SK-N-SH (cell line): ENCODE measurements around the gene PRPF6. TPM values are rescaled to one million over a fixed set of nuclear protein-coding genes. Genes with fewer than 3 reads are reported as not detected.
A peak's percentile ranks its signal among the peaks of the same experiment; 100 is the strongest.

Experiments used
- CTCF ChIA-PET: fragments of 300-600, 350-600 bp; formaldehyde crosslinking; extraction: SDS; loops from one replicate; lab custom pipeline; 2021; lab: Yijun Ruan, JAX
- POLR2A ChIA-PET: fragments of 350-600 bp; sonication (Branson Sonifier 250); formaldehyde crosslinking; extraction: SDS; loops from one replicate; lab custom pipeline; 2020; ENCODE audit warnings: antibody characterized with exemption, inconsistent platforms; lab: Yijun Ruan, JAX
- DNase-seq: peaks from one replicate; pipeline ENCODE4 v3.0.0; 2012
- H2AFZ ChIP-seq: fragments of 200-600 bp; sonication (generic); 2 replicates; pipeline ENCODE4 v1.8.1; 2016; ENCODE audit warnings: antibody characterized with exemption, mild to moderate bottlenecking, low read depth
- H3F3A ChIP-seq: fragments of 200-600 bp; sonication (generic); replicated peaks from 2 replicates; pipeline ENCODE3; 2016; ENCODE audit warnings: antibody characterized with exemption, mild to moderate bottlenecking; ENCODE audit not compliant: insufficient read depth
- H3K27ac ChIP-seq, 2 experiments: fragments of 200-500 bp in 1 of 2; fragments of 200-600 bp in 1 of 2; sonication (Bioruptor generic) in 1 of 2; sonication (generic), shearing (Covaris generic) in 1 of 2; 2 replicates each; pipeline versions ENCODE4 v1.5.1 to v1.6.1; 2014 to 2016; ENCODE audit warnings: low read depth in 2 of 2, inconsistent platforms in 1 of 2, low read length in 1 of 2, mild to moderate bottlenecking in 1 of 2, mixed read lengths in 1 of 2
- H3K27me3 ChIP-seq: fragments of 200-600 bp; sonication (generic), shearing (Covaris generic); 2 replicates; pipeline ENCODE4 v1.6.1; 2016; ENCODE audit warnings: mixed run types; ENCODE audit not compliant: insufficient read depth
- H3K36me3 ChIP-seq, 2 experiments: fragments of 200-500 bp in 1 of 2; fragments of 200-600 bp in 1 of 2; sonication (Bioruptor generic) in 1 of 2; sonication (generic) in 1 of 2; replicated peaks in 1 of 2; 2 replicates each; pipeline versions ENCODE3 to v1.5.1; 2014 to 2016; ENCODE audit warnings: low read length in 1 of 2, mild to moderate bottlenecking in 1 of 2; ENCODE audit not compliant: insufficient read depth in 2 of 2, control insufficient read depth in 1 of 2
- H3K4me1 ChIP-seq, 2 experiments: fragments of 200-500 bp in 1 of 2; fragments of 200-600 bp in 1 of 2; sonication (Bioruptor generic) in 1 of 2; sonication (generic), shearing (Covaris generic) in 1 of 2; 2 replicates each; pipeline versions ENCODE4 v1.5.1 to v1.6.1; 2014 to 2016; ENCODE audit warnings: low read depth in 1 of 2, low read length in 1 of 2, mixed run types in 1 of 2; ENCODE audit not compliant: insufficient read depth in 2 of 2, control insufficient read depth in 1 of 2
- H3K4me2 ChIP-seq: fragments of 200-600 bp; sonication (generic), shearing (Covaris generic); 2 replicates; pipeline ENCODE4 v1.6.1; 2017; ENCODE audit warnings: mixed run types
- H3K4me3 ChIP-seq, 2 experiments: fragments of 200-500 bp in 1 of 2; fragments of 200-600 bp in 1 of 2; sonication (Bioruptor generic) in 1 of 2; sonication (generic), shearing (Covaris generic) in 1 of 2; 2 replicates each; pipeline versions ENCODE4 v1.5.1 to v1.8.1; 2014 to 2016; ENCODE audit warnings: low read depth in 2 of 2, inconsistent platforms in 1 of 2, low read length in 1 of 2, mild to moderate bottlenecking in 1 of 2, mixed read lengths in 1 of 2, moderate library complexity in 1 of 2
- H3K79me2 ChIP-seq: fragments of 200-600 bp; sonication (generic); 2 replicates; pipeline ENCODE4 v1.8.1; 2017; ENCODE audit warnings: mild to moderate bottlenecking; ENCODE audit not compliant: insufficient read depth
- H3K9ac ChIP-seq: fragments of 200-600 bp; sonication (generic); 2 replicates; pipeline ENCODE4 v1.6.1; 2017; ENCODE audit warnings: mixed run types
- H3K9me2 ChIP-seq: fragments of 200-600 bp; sonication (generic); 2 replicates; pipeline ENCODE4 v1.6.1; 2017; ENCODE audit warnings: mixed run types
- H3K9me3 ChIP-seq: fragments of 200-600 bp; sonication (generic); 2 replicates; pipeline ENCODE4 v1.6.1; 2017; ENCODE audit warnings: mixed run types, mild to moderate bottlenecking, moderate library complexity
- H4K20me1 ChIP-seq: fragments of 200-600 bp; sonication (generic); 2 replicates; pipeline ENCODE4 v1.6.1; 2017; ENCODE audit warnings: mild to moderate bottlenecking, mixed run types; ENCODE audit not compliant: insufficient read depth
- CHD2 ChIP-seq: fragments of 150-350 bp; IDR thresholded peaks from 2 replicates; pipeline ENCODE4 v1.6.1; 2018; ENCODE audit warnings: low read length; ENCODE audit not compliant: partially characterized antibody
- ELF1 ChIP-seq: IDR thresholded peaks from 2 replicates; pipeline ENCODE4 v1.4.0; 2012
- EP300 ChIP-seq, 2 experiments: IDR thresholded peaks; 2 replicates each; pipeline versions ENCODE4 v1.4.0 to v1.6.1; 2012; ENCODE audit warnings: borderline replicate concordance in 1 of 2, low read depth in 1 of 2, low read length in 1 of 2
- EZH2phosphoT487 ChIP-seq: fragments of 200-600 bp; sonication (generic); IDR thresholded peaks from 2 replicates; pipeline ENCODE4 v1.6.1; 2017; ENCODE audit warnings: low read depth, mixed run types, mild to moderate bottlenecking, antibody characterized with exemption, moderate library complexity, borderline replicate concordance
- FOSL2 ChIP-seq: IDR thresholded peaks from 2 replicates; pipeline ENCODE4 v1.4.0; 2012; ENCODE audit warnings: low read depth, mild to moderate bottlenecking, moderate library complexity, borderline replicate concordance
- FOXJ3 ChIP-seq: sonication (generic); formaldehyde crosslinking; IDR thresholded peaks from 2 replicates; pipeline ENCODE4 v1.5.1; 2020; ENCODE audit warnings: mild to moderate bottlenecking, missing genetic modification reagents
- FOXM1 ChIP-seq: IDR thresholded peaks from 2 replicates; pipeline ENCODE4 v1.4.0; 2012; ENCODE audit warnings: low read depth, mild to moderate bottlenecking
- GATA2 ChIP-seq: sonication (generic); formaldehyde crosslinking; IDR thresholded peaks from 2 replicates; pipeline ENCODE4 v1.5.0; 2020; ENCODE audit warnings: mild to moderate bottlenecking, missing genetic modification reagents
- JUND ChIP-seq: IDR thresholded peaks from 2 replicates; pipeline ENCODE4 v1.4.0; 2012
- MEF2A ChIP-seq: IDR thresholded peaks from 2 replicates; pipeline ENCODE4 v1.4.0; 2012; ENCODE audit warnings: low read depth, borderline replicate concordance
- NFIC ChIP-seq: IDR thresholded peaks from 2 replicates; pipeline ENCODE4 v1.4.0; 2012; ENCODE audit warnings: borderline replicate concordance
- RAD21 ChIP-seq: IDR thresholded peaks from 2 replicates; pipeline ENCODE4 v1.6.1; 2012; ENCODE audit warnings: mild to moderate bottlenecking, low read length
- RCOR1 ChIP-seq: fragments of 150-350 bp; IDR thresholded peaks from 2 replicates; pipeline ENCODE4 v1.6.1; 2017; ENCODE audit warnings: antibody characterized with exemption, low read length
- RFX5 ChIP-seq: IDR thresholded peaks from 2 replicates; pipeline ENCODE4 v1.6.1; 2012; ENCODE audit warnings: mild to moderate bottlenecking, improper control_type of control experiment, low read length
- SIN3A ChIP-seq: IDR thresholded peaks from 2 replicates; pipeline ENCODE4 v1.6.1; 2012; ENCODE audit warnings: low read depth, mild to moderate bottlenecking, low read length, moderate library complexity, borderline replicate concordance
- TAF1 ChIP-seq: IDR thresholded peaks from 2 replicates; pipeline ENCODE4 v1.6.1; 2012; ENCODE audit warnings: low read depth, mild to moderate bottlenecking, low read length, moderate library complexity, borderline replicate concordance
- TCF12 ChIP-seq: IDR thresholded peaks from 2 replicates; pipeline ENCODE4 v1.4.0; 2012
- YY1 ChIP-seq: IDR thresholded peaks from 2 replicates; pipeline ENCODE4 v1.4.0; 2012; ENCODE audit warnings: low read depth, mild to moderate bottlenecking
- WGBS: methylation state at CpG from one replicate; pipeline ENCODE4 v1.1.6; 2017; ENCODE audit warnings: low lambda C conversion rate; 5-methylcytosine and 5-hydroxymethylcytosine counted together
- polyA plus RNA-seq, 3 experiments: library from polyadenylated mRNA; depleted of rRNA; stranded (reverse); fragments of >200 nt; gene quantifications; 2 replicates each; pipeline ENCODE4 v1.2.3, GENCODE V29; 2012
- TF ChIP-seq, protein P1 (sequence below): IDR thresholded peaks from 2 replicates; pipeline ENCODE4 v1.6.1; 2012; ENCODE audit warnings: mild to moderate bottlenecking, low read depth, low read length, moderate library complexity
- TF ChIP-seq, protein P2 (sequence below): fragments of 200-600 bp; sonication (generic); IDR thresholded peaks from 2 replicates; pipeline ENCODE4 v1.6.1; 2017; ENCODE audit warnings: antibody characterized with exemption, mild to moderate bottlenecking, moderate library complexity
- TF ChIP-seq, protein P3 (sequence below): fragments of 150-350 bp; IDR thresholded peaks from 2 replicates; pipeline ENCODE4 v1.6.1; 2017; ENCODE audit warnings: antibody characterized with exemption, low read length, low read depth, borderline replicate concordance
- TF ChIP-seq, protein P4 (sequence below): fragments of 150-350 bp; IDR thresholded peaks from 2 replicates; pipeline ENCODE4 v1.6.1; 2016; ENCODE audit warnings: mild to moderate bottlenecking, low read depth, low read length
- TF ChIP-seq, protein P5 (sequence below): IDR thresholded peaks from 2 replicates; pipeline ENCODE4 v1.4.0; 2012; ENCODE audit warnings: low read depth
- TF ChIP-seq, protein P6 (sequence below): IDR thresholded peaks from 2 replicates; pipeline ENCODE4 v1.4.0; 2012; ENCODE audit warnings: low read depth, borderline replicate concordance

The PRPF6 gene
- polyA plus RNA-seq, 1 of the 3 experiments (the other 2 are of a cell fraction) = 59.1 TPM

DNA sequence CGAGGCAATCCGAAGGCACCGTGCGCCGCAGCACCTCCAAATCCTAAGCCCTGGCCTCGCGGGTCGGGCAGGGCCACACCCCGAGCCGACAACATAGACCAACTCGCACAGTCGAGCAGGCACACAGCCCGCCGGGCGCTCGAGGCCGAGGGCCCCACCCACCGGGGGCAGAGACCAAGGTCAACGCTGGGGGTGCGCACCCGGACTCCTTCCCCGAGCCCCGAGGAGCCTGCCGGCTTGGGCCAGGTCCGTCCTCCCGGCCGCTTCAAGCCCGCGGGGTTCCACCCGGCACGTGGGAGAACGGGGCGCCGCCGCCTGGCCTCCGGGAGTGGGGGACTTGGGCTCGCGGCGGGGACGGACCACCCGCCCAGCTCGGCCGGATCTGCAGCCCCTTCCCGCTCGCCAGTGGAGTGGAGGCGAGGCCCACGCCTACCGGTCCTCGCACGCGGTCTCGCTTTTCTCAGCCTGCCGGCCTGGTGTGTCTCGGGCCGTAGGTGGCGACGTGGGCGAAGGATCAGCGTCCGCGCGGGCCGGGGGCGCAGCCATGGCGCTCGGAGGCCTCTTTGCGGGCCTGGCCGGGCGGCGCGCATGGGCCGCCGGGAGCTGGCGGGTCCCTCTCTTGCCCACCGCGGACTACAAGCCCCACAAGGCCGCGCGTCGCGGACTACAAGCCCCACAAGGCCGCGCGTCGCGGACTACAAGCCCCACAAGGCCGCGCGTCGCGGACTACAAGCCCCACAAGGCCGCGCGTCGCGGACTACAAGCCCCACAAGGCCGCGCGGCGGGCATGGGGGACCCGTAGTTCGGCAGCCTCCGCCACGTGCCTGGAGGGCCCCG lies 24.9 kb upstream of the PRPF6 start, which contains the start of gene UCKL1:
Gene UCKL1 (minus strand): TSS at position 590 of the 837 bp plus-strand sequence. CDS start 44 bp downstream, at position 546.
- ChIA-PET POLR2A (interaction anchor here (0.7 to 1.5 kb wide), 2 partner anchors 15 to 23 kb away, joined by 3 to 4 read pairs; partner anchors contain the start of gene SAMD10), CTCF (interaction anchor here (0.8 to 4.8 kb wide), 8 partner anchors 18 to 181 kb away, joined by 3 to 32 read pairs (median 5); partner anchors contain the start of genes PRPF6 and SAMD10)
- peaks cover 0 to 19% of the 10 kb centered on the region in 2 experiments for H3K36me3 ChIP-seq
- H3K27ac ChIP-seq = peak within 1 kb of the TSS; percentile 72 to 88
- peak within 1 kb of the TSS; percentile 59; the same call in 1 of the 2 replicates for H2AFZ ChIP-seq
- H3F3A ChIP-seq = peaks cover 8% of the 10 kb centered on the region
- 0% methylated on average over 2 of the region's 105 CpGs for WGBS
- no peaks in the 10 kb centered on the region for H3K9me3 ChIP-seq
- peaks cover 38% of the 10 kb centered on the region for H4K20me1 ChIP-seq
- no peaks in the 10 kb centered on the region for H3K27me3 ChIP-seq
- DNase-seq = peak; percentile 95
- H3K9me2 ChIP-seq = no peaks in the 10 kb centered on the region
- H3K79me2 ChIP-seq = peaks cover 50% of the 10 kb centered on the region
- peak within 1 kb of the TSS; percentile 99 for H3K4me2 ChIP-seq
- peak within 1 kb of the TSS; percentile 91 to 98 for H3K4me3 ChIP-seq
- H3K9ac ChIP-seq = peak within 1 kb of the TSS; percentile 96
- peaks cover 6 to 33% of the 10 kb centered on the region in 2 experiments; a peak in 1 of 4 replicates for H3K4me1 ChIP-seq
- no peak for TF ChIP-seq RAD21
- TF ChIP-seq CHD2 = peak; percentile 94
- TF ChIP-seq, protein P1, sequence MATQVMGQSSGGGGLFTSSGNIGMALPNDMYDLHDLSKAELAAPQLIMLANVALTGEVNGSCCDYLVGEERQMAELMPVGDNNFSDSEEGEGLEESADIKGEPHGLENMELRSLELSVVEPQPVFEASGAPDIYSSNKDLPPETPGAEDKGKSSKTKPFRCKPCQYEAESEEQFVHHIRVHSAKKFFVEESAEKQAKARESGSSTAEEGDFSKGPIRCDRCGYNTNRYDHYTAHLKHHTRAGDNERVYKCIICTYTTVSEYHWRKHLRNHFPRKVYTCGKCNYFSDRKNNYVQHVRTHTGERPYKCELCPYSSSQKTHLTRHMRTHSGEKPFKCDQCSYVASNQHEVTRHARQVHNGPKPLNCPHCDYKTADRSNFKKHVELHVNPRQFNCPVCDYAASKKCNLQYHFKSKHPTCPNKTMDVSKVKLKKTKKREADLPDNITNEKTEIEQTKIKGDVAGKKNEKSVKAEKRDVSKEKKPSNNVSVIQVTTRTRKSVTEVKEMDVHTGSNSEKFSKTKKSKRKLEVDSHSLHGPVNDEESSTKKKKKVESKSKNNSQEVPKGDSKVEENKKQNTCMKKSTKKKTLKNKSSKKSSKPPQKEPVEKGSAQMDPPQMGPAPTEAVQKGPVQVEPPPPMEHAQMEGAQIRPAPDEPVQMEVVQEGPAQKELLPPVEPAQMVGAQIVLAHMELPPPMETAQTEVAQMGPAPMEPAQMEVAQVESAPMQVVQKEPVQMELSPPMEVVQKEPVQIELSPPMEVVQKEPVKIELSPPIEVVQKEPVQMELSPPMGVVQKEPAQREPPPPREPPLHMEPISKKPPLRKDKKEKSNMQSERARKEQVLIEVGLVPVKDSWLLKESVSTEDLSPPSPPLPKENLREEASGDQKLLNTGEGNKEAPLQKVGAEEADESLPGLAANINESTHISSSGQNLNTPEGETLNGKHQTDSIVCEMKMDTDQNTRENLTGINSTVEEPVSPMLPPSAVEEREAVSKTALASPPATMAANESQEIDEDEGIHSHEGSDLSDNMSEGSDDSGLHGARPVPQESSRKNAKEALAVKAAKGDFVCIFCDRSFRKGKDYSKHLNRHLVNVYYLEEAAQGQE = no peak
- TF ChIP-seq FOSL2 = no peak; the same call in 1 of the 2 replicates
- TF ChIP-seq JUND = no peak
- no peak for TF ChIP-seq NFIC
- TF ChIP-seq TAF1 = peak; percentile 70; the same call in 1 of the 2 replicates
- no peak for TF ChIP-seq EP300 (IDR thresholded peaks at IDR 0.05; ENCODE audit: borderline replicate concordance in 1 of 2, low read depth in 1 of 2, low read length in 1 of 2)
- TF ChIP-seq, protein P2, sequence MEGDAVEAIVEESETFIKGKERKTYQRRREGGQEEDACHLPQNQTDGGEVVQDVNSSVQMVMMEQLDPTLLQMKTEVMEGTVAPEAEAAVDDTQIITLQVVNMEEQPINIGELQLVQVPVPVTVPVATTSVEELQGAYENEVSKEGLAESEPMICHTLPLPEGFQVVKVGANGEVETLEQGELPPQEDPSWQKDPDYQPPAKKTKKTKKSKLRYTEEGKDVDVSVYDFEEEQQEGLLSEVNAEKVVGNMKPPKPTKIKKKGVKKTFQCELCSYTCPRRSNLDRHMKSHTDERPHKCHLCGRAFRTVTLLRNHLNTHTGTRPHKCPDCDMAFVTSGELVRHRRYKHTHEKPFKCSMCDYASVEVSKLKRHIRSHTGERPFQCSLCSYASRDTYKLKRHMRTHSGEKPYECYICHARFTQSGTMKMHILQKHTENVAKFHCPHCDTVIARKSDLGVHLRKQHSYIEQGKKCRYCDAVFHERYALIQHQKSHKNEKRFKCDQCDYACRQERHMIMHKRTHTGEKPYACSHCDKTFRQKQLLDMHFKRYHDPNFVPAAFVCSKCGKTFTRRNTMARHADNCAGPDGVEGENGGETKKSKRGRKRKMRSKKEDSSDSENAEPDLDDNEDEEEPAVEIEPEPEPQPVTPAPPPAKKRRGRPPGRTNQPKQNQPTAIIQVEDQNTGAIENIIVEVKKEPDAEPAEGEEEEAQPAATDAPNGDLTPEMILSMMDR = no peak; the same call in 1 of the 2 replicates
- TF ChIP-seq GATA2 = no peak
- no peak for TF ChIP-seq FOXM1
- TF ChIP-seq TCF12 = no peak; the same call in 1 of the 2 replicates
- TF ChIP-seq, protein P3, sequence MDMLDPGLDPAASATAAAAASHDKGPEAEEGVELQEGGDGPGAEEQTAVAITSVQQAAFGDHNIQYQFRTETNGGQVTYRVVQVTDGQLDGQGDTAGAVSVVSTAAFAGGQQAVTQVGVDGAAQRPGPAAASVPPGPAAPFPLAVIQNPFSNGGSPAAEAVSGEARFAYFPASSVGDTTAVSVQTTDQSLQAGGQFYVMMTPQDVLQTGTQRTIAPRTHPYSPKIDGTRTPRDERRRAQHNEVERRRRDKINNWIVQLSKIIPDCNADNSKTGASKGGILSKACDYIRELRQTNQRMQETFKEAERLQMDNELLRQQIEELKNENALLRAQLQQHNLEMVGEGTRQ = peak; percentile 49; the same call in 1 of the 2 replicates
- peak; percentile 69 for TF ChIP-seq YY1
- peak; percentile 91; the same call in 1 of the 2 replicates for TF ChIP-seq SIN3A
- TF ChIP-seq MEF2A = no peak
- TF ChIP-seq RCOR1 = no peak
- peak; percentile 56; the same call in 1 of the 2 replicates for TF ChIP-seq ELF1
- TF ChIP-seq, protein P4, sequence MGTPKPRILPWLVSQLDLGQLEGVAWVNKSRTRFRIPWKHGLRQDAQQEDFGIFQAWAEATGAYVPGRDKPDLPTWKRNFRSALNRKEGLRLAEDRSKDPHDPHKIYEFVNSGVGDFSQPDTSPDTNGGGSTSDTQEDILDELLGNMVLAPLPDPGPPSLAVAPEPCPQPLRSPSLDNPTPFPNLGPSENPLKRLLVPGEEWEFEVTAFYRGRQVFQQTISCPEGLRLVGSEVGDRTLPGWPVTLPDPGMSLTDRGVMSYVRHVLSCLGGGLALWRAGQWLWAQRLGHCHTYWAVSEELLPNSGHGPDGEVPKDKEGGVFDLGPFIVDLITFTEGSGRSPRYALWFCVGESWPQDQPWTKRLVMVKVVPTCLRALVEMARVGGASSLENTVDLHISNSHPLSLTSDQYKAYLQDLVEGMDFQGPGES = no peak
- TF ChIP-seq, protein P5, sequence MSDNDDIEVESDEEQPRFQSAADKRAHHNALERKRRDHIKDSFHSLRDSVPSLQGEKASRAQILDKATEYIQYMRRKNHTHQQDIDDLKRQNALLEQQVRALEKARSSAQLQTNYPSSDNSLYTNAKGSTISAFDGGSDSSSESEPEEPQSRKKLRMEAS = peak; percentile 96
- TF ChIP-seq, protein P6, sequence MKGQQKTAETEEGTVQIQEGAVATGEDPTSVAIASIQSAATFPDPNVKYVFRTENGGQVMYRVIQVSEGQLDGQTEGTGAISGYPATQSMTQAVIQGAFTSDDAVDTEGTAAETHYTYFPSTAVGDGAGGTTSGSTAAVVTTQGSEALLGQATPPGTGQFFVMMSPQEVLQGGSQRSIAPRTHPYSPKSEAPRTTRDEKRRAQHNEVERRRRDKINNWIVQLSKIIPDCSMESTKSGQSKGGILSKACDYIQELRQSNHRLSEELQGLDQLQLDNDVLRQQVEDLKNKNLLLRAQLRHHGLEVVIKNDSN = peak; percentile 86
- TF ChIP-seq RFX5 = no peak
- TF ChIP-seq FOXJ3 = no peak
- no peak for TF ChIP-seq EZH2phosphoT487
